PC-9 (cell line): Measurements from ENCODE around the gene COL25A1.

Experiments
- EZH2 ChIP-seq: fragments of 200-600 bp; sonication (generic); IDR thresholded peaks from 2 replicates; pipeline ENCODE4 v1.8.0; 2017; ENCODE audit warnings: antibody characterized with exemption, low read depth
- TF ChIP-seq, protein P1 (sequence below): fragments of 200-600 bp; sonication (generic); conservative IDR thresholded peaks from 2 replicates; pipeline ENCODE4 v1.6.1; 2017; ENCODE audit warnings: mixed run types, antibody characterized with exemption, mild to moderate bottlenecking, moderate library complexity

DNA sequence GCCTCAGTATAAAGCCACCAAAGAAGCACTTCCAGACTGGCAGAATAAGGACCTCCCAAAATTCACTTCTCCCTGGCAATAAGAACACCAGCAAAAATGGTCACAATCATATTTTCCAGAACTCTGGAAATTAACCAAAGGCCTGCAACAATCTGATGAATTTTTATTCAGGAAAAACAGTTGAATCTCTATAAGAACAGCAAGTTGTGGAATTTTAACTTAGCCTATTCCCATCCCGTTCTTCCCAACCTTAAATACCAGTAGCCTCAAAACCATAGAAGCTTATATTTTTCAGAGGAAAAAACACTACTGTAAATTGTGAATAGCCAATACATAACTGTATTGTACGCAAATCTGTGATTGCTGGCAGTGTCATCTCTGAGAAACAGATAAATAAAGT is 67.9 kb downstream of the COL25A1 start:
- TF ChIP-seq, protein P1, sequence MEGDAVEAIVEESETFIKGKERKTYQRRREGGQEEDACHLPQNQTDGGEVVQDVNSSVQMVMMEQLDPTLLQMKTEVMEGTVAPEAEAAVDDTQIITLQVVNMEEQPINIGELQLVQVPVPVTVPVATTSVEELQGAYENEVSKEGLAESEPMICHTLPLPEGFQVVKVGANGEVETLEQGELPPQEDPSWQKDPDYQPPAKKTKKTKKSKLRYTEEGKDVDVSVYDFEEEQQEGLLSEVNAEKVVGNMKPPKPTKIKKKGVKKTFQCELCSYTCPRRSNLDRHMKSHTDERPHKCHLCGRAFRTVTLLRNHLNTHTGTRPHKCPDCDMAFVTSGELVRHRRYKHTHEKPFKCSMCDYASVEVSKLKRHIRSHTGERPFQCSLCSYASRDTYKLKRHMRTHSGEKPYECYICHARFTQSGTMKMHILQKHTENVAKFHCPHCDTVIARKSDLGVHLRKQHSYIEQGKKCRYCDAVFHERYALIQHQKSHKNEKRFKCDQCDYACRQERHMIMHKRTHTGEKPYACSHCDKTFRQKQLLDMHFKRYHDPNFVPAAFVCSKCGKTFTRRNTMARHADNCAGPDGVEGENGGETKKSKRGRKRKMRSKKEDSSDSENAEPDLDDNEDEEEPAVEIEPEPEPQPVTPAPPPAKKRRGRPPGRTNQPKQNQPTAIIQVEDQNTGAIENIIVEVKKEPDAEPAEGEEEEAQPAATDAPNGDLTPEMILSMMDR = no peak
- TF ChIP-seq EZH2 = no peak
